ENCODE results near the gene PBX1.

The PBX1 gene

DNA sequence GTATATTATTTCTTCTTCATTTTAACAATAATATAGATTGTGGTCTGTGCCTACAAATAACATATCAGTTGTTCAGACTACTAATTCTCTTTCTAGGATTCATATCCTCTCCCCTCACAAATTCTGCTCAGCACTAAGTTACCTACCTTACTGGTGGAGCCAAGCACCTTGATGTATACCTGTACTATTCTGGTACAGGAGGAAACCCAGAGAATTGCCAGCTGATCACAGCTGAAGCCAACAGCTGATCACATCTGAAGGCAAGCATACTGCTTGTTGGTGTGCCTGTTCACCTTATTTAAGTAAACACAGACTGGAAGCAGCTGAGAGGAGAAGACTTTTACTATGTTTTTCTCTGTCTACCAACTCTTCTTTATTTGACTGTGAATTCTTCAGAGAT is 101.8 kb downstream of the PBX1 start:
- DNase-seq (ENCODE audit: insufficient read length, low spot score) (no peak), FAIRE-seq (no peak)

- FAIRE-seq: no peak
- no peak for DNase-seq (ENCODE audit: insufficient read length, low spot score)
Measured at GRCh38 chr1:164662462-164662861, 103.5 kb downstream of the PBX1 start.

GRCh38 chr1:164662955-164663354 is 104.0 kb downstream of the PBX1 start:
- FAIRE-seq (no peak), DNase-seq (ENCODE audit: insufficient read length, low spot score) (no peak)

- FAIRE-seq (no peak), DNase-seq (ENCODE audit: insufficient read length, low spot score) (no peak)
Measured at GRCh38 chr1:164664127-164664526, 105.1 kb downstream of the PBX1 start.

DNA sequence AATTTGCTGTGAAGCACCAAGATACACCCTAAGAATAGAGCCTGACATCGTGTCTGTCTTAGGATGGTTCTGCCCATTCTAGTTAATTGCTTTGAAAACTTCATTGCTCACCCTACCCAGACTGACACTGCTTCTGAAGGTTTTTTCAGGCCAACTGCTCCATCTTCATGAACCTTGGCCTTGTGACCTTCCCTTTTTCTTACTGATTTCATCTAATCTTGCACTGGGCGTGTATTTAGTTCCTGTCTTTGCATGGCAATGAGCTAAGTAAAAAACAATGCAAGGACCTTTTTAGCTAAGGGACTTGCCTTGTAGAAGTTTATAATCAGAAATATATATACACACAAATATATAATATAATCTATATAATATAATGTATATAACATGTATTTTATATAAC is 108.0 kb downstream of the PBX1 start:
- no peak for DNase-seq (ENCODE audit: insufficient read length, low spot score)
- no peak for FAIRE-seq

GRCh38 chr1:164667600-164667999 is 108.6 kb downstream of the PBX1 start:
- no peak for FAIRE-seq

GRCh38 chr1:164668491-164669400 is 109.8 kb downstream of the PBX1 start:
- FAIRE-seq (no peak), DNase-seq (ENCODE audit: insufficient read length, low spot score) (no peak)

More at GRCh38 chr1:164667600-164667999, 108.6 kb downstream of the PBX1 start:
- no peak for DNase-seq (ENCODE audit: insufficient read length, low spot score)

DNA sequence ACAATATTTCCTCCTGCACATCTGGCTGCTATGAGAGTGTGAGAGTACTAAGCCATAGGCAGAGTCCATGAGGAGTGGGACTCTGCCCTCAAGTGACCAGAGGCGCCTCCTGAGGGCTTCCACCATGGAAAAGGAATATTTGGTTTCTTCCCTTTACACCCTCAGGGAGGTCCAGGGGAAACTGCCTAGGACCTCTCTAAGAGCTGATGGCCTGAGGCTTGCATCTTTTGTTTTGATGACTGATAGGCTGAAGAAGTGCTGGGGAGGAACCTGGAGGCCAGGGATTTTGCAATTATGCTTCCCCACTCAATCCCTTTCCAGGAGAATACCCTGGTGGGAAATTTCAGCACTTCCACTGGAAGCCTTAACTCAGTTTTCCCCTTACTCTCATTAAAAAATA is 111.0 kb downstream of the PBX1 start:
- DNase-seq (ENCODE audit: insufficient read length, low spot score): no peak
- no peak for FAIRE-seq

DNA sequence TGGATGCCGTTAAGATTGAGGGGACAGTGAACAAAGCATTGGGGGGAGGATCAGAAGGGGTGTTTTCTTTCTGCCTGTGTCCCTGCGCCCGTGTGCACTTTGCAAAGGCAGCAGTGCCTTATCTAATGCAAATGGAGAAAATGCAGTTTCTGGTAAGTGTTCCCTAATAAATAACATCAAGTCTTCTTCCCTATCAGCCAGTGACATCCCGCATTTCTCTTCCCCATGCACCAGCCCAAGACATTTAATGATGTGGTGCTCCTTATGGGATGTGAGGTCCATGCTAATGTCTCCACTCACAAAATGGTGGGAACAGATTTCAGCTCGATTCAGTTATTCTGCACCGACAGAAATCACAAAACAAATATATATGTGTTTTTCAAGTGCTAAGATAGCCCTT is 111.8 kb downstream of the PBX1 start:
- FAIRE-seq: no peak
- DNase-seq (ENCODE audit: insufficient read length, low spot score): no peak

DNA sequence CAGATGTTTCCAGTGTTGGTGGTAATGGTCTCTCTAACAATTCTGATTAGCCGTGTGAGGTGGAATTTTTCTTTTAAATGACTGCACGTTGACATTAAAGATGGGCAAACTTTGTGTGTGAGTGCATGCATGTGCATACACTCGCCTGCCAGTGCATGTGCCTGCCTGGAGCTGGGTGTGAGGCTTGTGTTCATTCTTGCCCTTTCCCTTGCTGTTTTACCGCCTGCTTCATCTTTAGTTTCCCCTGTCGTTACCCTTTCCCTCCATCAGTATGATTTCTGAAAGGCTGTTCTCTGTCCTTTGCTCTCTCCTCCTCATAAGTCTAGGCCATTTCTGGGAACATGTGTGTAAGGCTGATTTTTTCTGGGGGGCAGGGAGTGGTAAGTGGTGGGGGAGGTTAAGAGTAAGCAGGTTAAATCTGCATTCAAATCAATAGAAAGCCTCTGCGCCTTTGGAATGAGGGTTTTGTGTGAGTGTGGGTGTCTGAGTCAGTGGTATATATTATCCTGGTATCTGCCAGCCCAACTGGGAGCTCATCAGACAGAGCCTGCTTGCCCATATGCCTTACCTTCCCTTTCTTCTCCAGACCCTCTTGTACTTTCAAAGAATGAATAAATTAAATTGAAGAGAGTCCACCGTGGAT is 112.5 kb downstream of the PBX1 start:
- FAIRE-seq (no peak), DNase-seq (ENCODE audit: insufficient read length, low spot score) (no peak)

DNA sequence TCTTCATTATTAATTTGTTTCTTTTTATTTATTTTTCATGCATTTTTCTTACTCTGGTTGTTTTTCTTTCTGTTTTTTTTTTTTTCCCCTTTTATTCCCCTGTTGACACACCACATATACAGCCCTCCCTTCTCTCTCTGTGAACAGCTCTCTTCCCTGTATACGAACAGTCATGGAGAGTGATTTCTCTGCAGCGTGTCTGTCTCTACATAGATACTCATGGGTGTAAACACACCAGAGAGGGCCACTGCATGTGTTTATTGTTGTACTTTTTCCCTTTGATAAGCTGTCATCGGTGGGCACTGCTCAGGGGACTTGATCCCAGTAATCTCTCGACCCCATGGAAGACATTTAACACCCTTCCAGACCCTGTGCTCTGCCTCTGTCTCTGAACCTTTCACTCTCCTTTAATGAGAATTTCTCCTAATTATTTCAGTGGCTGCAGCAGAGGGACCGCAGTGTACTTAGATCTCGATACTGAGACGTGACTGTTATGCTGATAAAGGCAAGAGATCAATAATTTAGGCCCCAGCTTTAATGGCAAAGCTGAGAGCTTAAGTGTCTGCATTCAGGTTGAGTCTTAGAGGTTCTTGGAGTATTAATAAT is 113.1 kb downstream of the PBX1 start:
- FAIRE-seq: no peak
- no peak for DNase-seq (ENCODE audit: insufficient read length, low spot score)

DNA sequence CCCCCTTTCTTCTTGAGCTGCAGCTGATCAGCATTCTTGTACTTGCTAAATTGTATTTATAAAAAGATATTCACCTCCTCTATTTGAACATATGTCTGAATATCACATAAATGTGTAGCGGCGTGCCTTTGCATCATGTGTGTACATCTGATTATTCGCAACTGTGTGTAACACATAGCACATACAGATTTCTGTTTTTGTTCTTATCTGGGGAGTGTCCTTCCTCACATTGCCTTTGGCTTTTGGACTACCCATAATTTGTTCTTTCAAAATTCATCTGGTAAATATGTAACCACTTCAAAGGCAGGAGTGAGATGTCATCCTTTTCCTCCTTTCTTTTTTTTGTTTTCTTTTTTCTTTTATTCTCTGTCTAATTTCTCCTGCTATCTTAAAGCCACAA is 113.6 kb downstream of the PBX1 start:
- DNase-seq (ENCODE audit: insufficient read length, low spot score) (no peak), FAIRE-seq (no peak)

GRCh38 chr1:164673584-164674214 is 114.7 kb downstream of the PBX1 start:
- FAIRE-seq (no peak), DNase-seq (ENCODE audit: insufficient read length, low spot score) (peak; percentile 12)

GRCh38 chr1:164675342-164675904 is 116.4 kb downstream of the PBX1 start:
- FAIRE-seq (no peak), DNase-seq (ENCODE audit: insufficient read length, low spot score) (no peak)

GRCh38 chr1:164678136-164678700 is 119.2 kb downstream of the PBX1 start:
- no peak for FAIRE-seq
- no peak for DNase-seq (ENCODE audit: insufficient read length, low spot score)

- DNase-seq (ENCODE audit: insufficient read length, low spot score): no peak
Measured at GRCh38 chr1:164682570-164682969, 123.6 kb downstream of the PBX1 start.

GRCh38 chr1:164683235-164683634 is 124.3 kb downstream of the PBX1 start:
- FAIRE-seq (no peak), DNase-seq (ENCODE audit: insufficient read length, low spot score) (no peak)

More at GRCh38 chr1:164682570-164682969, 123.6 kb downstream of the PBX1 start:
- no peak for FAIRE-seq

- FAIRE-seq: no peak
- no peak for DNase-seq (ENCODE audit: insufficient read length, low spot score)
Measured at GRCh38 chr1:164685266-164686035, 126.5 kb downstream of the PBX1 start.

DNA sequence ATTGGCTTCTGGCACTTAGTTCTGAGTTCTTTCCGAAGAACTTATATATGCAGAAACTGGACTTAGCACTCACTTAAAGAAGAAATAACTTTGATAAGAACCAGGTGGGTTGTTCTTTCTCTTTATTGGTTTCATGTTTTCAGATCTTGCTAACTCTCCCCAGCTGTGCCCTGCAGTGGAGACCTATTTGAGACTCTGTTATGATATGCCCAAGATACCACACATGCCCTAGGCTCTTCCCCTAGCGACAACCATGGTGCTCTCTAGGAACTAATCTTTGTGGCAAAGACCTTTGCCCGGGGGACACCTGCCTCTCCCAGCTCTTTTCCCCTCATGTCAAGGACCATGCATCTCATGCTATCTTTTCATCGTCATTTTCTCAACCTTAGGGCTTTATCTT is 128.8 kb downstream of the PBX1 start:
- no peak for FAIRE-seq
- no peak for DNase-seq (ENCODE audit: insufficient read length, low spot score)

DNA sequence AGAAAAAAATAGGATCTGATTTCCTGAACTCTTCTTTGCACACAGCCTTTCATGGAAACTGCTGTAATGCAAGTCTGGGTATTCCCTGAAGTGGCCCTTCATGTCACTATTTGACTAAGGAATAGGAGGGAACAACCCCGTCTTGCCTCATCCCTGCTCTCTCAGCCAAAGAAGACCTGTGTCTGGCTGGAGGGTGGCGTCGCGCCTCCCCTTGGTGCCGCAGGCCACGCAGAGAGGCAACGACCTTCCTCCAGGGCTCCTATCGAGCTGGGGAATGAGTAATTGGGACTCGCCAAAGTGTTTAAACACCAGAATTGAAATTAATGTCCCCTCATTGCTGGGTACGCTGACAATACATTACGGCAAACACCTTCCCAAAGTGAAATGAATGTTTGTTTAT is 129.8 kb downstream of the PBX1 start:
- FAIRE-seq: no peak
- DNase-seq (ENCODE audit: insufficient read length, low spot score): no peak
